AG04449 (cell line): Measurements from ENCODE around the gene GRIN2B.

ENCODE experiments used
- CTCF ChIA-PET: fragments of 350-600 bp; formaldehyde crosslinking; extraction: SDS; loops from one replicate; lab custom pipeline; 2021; ENCODE audit warnings: antibody characterized with exemption; lab: Yijun Ruan, JAX
- POLR2A ChIA-PET: fragments of 400-600, 350-600 bp; formaldehyde crosslinking; extraction: SDS; loops from one replicate; lab custom pipeline; 2020; ENCODE audit warnings: antibody characterized with exemption, inconsistent platforms; lab: Yijun Ruan, JAX
- DNase-seq: peaks from one replicate; pipeline ENCODE4 v3.0.0-alpha.2; 2010; ENCODE audit warnings: low read depth, low spot score
- H3K4me3 ChIP-seq: 2 replicates; pipeline ENCODE4 v1.5.1; 2011; ENCODE audit warnings: low read depth, mild to moderate bottlenecking, control low read depth, low read length
- TF ChIP-seq, protein P1 (sequence below): IDR thresholded peaks from one replicate; pipeline ENCODE4 v1.5.1; 2011; ENCODE audit warnings: mild to moderate bottlenecking, moderate library complexity, low read length, control low read depth, inconsistent platforms; ENCODE audit not compliant: insufficient read depth; ENCODE audit errors: missing control alignments

GRIN2B gene

DNA sequence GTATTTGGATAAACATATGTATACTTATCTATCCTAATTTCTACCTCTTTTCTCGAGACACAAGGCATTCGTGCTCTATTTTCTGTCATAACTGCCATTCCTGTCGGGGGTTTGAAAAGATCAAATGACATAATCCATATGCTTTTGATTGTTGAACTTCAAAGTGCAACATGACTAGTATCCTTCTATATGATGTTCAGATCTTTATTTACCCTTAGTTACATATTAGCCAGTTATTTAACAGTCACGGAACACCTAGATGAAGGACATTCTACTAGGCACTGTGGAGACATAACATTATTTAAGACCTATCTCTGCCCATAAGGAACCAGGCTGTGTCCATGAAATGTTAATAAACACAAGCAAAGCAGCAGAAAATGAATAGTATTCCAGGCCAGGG, 11.2 kb upstream of the GRIN2B start:
- TF ChIP-seq, protein P1, sequence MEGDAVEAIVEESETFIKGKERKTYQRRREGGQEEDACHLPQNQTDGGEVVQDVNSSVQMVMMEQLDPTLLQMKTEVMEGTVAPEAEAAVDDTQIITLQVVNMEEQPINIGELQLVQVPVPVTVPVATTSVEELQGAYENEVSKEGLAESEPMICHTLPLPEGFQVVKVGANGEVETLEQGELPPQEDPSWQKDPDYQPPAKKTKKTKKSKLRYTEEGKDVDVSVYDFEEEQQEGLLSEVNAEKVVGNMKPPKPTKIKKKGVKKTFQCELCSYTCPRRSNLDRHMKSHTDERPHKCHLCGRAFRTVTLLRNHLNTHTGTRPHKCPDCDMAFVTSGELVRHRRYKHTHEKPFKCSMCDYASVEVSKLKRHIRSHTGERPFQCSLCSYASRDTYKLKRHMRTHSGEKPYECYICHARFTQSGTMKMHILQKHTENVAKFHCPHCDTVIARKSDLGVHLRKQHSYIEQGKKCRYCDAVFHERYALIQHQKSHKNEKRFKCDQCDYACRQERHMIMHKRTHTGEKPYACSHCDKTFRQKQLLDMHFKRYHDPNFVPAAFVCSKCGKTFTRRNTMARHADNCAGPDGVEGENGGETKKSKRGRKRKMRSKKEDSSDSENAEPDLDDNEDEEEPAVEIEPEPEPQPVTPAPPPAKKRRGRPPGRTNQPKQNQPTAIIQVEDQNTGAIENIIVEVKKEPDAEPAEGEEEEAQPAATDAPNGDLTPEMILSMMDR = no peak
- H3K4me3 ChIP-seq = no peak overlapping the region
- CTCF ChIA-PET = no interaction called here
- no peak for DNase-seq
- POLR2A ChIA-PET = no interaction called here

DNA sequence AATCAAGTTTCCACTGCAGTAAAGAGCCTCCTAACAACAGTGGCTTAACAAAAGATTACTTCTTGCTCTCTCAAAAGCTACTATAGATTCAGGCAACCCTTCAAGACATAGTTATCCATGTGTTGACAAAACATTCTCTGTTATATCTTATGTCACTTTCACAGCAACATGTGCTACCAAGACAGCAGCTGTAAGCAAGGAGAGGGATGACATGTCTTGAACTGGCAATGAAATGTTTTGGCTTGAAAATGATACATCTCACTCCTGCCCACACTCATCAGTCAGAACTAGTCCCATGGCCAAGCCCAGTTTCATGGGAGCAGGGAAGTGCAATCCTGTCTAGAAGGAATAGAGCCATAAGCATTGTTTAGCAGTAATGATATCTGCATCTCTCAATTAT, 10.7 kb upstream of the GRIN2B start:
- DNase-seq = no peak
- TF ChIP-seq, protein P1 = no peak
- CTCF ChIA-PET = no interaction called here
- H3K4me3 ChIP-seq = no peak overlapping the region
- POLR2A ChIA-PET = no interaction called here

DNA sequence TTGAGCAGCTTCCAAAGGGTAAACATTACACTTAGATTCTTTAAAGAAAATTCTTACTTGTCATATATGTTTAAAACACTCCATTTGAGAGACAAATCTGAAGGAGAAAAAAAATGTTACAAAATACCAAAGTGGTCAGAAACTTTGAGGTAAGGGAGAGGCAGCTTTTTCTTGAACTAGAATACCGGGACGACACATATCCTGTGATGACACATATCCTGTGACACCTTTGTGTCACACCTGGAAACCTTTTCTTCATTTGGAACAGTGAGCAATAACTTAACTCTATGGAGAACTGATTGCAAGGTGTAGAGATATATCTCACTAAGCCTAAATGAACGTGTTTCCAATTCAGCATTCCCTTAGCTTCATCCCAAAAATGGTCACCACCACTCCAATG, 4.6 kb upstream of the GRIN2B start:
- POLR2A ChIA-PET = no interaction called here
- CTCF ChIA-PET = no interaction called here
- TF ChIP-seq, protein P1 = no peak
- no peak for DNase-seq
- H3K4me3 ChIP-seq = no peak overlapping the region

DNA sequence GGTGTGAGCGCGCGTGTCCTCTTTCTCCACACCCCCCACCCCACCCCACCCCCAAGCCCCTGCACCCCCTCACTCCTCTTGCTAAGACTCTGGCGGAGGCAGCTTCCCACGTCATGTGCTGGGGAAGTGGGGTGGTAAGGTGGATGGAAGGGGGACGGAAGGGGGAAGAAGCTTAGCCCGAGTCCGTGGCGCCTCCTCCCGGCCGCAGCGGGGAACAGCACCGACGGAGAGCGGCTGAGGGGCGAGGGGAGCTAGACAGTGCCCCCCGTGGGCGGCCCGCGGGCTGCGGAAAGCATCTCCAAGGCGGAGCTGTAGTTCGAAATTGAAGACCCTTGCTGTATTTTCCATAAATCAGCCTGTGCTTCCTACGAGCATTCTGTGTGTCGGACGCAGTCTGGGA, 588 bp upstream of the GRIN2B start:
- TF ChIP-seq, protein P1 = no peak
- no peak overlapping the region for H3K4me3 ChIP-seq
- POLR2A ChIA-PET = no interaction called here
- CTCF ChIA-PET = no interaction called here
- DNase-seq = no peak

DNA sequence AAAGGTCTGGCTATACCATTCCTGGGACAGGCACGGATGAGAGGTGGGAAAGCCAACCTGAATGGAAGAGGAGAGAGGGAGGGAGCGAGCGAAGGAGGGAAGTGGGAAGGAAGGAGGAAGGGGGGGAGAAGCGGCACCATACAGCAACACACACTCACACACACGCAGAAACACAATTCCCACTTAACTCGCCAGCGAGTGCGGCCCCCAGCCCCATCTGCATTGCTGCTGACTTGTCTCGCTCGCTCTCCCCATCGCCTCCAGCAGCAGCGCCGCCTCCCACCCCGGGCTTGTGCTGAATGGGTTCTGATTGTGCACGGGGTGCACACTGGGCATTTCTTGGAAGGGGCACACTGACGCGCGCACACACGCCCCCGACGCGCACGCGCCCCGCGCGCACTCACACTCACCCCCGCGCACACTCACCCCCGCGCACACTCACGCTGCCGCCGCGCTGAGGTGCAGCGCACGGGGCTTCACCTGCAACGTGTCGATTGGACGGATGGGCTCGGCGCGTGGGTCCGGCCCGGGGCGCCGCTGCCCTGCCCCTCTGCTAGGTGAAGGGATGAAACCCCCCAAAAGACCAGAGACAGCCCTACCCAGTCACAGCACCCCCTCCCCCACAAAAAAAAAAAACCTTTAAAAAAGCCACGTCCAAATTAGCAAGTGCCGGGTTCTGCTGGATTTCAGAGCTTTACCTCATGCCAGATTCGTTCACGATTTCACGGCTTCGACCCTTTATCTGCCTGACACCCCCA, 685 bp downstream of the GRIN2B start:
- TF ChIP-seq, protein P1 = no peak
- CTCF ChIA-PET = no interaction called here

DNA sequence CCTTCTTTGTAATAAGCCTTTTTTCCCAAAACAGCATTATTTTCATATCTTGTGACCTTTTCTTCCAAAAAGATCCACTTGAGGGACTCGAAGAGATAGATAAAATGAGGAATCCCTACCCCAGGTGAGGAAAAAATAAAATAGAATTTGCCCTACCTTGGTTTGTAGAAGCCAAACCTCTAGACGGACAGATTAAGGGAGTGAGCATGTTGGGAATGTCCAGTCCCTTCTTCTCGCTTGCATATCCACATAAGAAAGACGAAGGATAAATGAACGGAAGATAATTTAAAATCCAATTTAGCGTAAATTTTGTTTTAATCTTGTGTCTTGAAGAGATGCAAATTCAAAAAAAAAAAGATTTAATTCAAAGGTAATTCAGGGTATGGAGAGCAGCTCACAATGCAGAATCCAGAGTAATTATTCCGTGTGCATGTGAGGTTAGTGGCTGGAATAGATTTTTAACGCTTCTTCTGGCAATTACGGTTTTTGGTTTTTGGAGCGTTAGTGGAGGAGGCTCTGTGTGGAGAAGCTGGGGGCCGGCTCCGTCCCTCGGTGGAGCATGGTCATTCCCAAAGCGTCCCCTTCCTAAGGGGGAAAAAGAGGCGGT, 1.5 kb downstream of the GRIN2B start:
- TF ChIP-seq, protein P1 = no peak
- H3K4me3 ChIP-seq = no peak overlapping the region
- ChIA-PET POLR2A (no interaction called here), CTCF (no interaction called here)
- DNase-seq = no peak

More for the DNA sequence above, 685 bp downstream of the GRIN2B start:
- no peak overlapping the region for H3K4me3 ChIP-seq
- POLR2A ChIA-PET = no interaction called here
- no peak for DNase-seq
